Testis (tissue), 3 donors: Measurements from ENCODE around the gene PEX11G. TPM values are rescaled to one million over a fixed set of nuclear protein-coding genes. Genes with fewer than 3 reads are reported as not detected.

Experiments used
- DNase-seq: peaks from one replicate; pipeline ENCODE4 v3.0.0-alpha.2; 2019
- H3K27ac ChIP-seq, 2 donors: fragments of 200-600 bp; sonication (generic); one replicate each; pipeline ENCODE4 v1.5.1; 2019
- H3K27me3 ChIP-seq: fragments of 200-600 bp; sonication (generic); one replicate; pipeline ENCODE4 v1.5.1; 2019
- H3K36me3 ChIP-seq: fragments of 200-600 bp; sonication (generic); one replicate; pipeline ENCODE4 v1.5.1; 2017; ENCODE audit warnings: low read depth; ENCODE audit errors: missing control alignments
- H3K4me1 ChIP-seq: fragments of 200-600 bp; sonication (generic); one replicate; pipeline ENCODE4 v1.5.1; 2019
- H3K4me3 ChIP-seq, 2 donors: fragments of 200-600 bp; sonication (generic); one replicate each; pipeline ENCODE4 v1.5.1; 2017 to 2019
- H3K9me3 ChIP-seq: fragments of 200-600 bp; sonication (generic); one replicate; pipeline ENCODE4 v1.5.1; 2017
- CTCF ChIP-seq, 3 experiments: fragments of 450-650 bp in 2 of 3; fragments of 200-600 bp in 1 of 3; sonication (generic) in 1 of 3; IDR thresholded peaks; one replicate each; pipeline ENCODE4 v1.5.1; 2016 to 2019; ENCODE audit warnings: antibody characterized with exemption in 3 of 3, mild to moderate bottlenecking in 2 of 3, moderate library complexity in 1 of 3
- POLR2A ChIP-seq: fragments of 450-650 bp; IDR thresholded peaks from one replicate; pipeline ENCODE4 v1.6.1; 2017; ENCODE audit warnings: antibody characterized with exemption, mild to moderate bottlenecking, moderate library complexity
- WGBS, 2 donors: methylation state at CpG; one replicate each; pipeline ENCODE4 v1.1.5; 2018; 5-methylcytosine and 5-hydroxymethylcytosine counted together
- intact Hi-C: fragments of 100-400 bp; cut with DNase I; formaldehyde crosslinking; loops from one replicate; pipeline ENCODE4 v1.15.1; 2023; ENCODE audit warnings: low total_unique reads
- polyA plus RNA-seq: library from polyadenylated mRNA; stranded (reverse); fragments of 350-450 nt; fragmentation: Illumina TruSeq; extraction: RNeasy Lipid Tissue Mini Kit (QIAGEN cat#74804); gene quantifications from one replicate; pipeline ENCODE4 v1.2.3, GENCODE V29; 2014; ENCODE audit warnings: low read depth, low replicate concordance; ENCODE audit not compliant: insufficient read depth
- total RNA-seq, 2 donors: library from RNA; depleted of rRNA; stranded (reverse); fragments of >200 nt; gene quantifications; one replicate each; pipeline ENCODE4 v1.2.3, GENCODE V29; 2016

Gene PEX11G
- total and polyA plus RNA-seq, 3 donors from 2014 or later: 12.3 to 26.0 (median 20.9) TPM

GRCh38 chr19:7492142-7492541 is 3.3 kb upstream of the PEX11G start:
- H3K4me1 ChIP-seq: peaks cover 24% of the 10 kb centered on the region
- no peak overlapping the region for H3K4me3 ChIP-seq
- intact Hi-C loops: no loop called here
- H3K27me3 ChIP-seq: no peaks in the 10 kb centered on the region
- H3K36me3 ChIP-seq: no peaks in the 10 kb centered on the region
- no peak for DNase-seq
- H3K27ac ChIP-seq: no peak overlapping the region
- no peak for TF ChIP-seq CTCF (IDR thresholded peaks at IDR 0.05)
- TF ChIP-seq POLR2A: no peak
- 80 to 89% methylated on average over 4 of the region's 4 CpGs for WGBS, 2 donors
- no peaks in the 10 kb centered on the region for H3K9me3 ChIP-seq

- TF ChIP-seq CTCF (IDR thresholded peaks at IDR 0.05): no peak
- TF ChIP-seq POLR2A: no peak
- Histone ChIP-seq H3K4me1 (peaks cover 19% of the 10 kb centered on the region), H3K36me3 (no peaks in the 10 kb centered on the region), H3K27me3 (no peaks in the 10 kb centered on the region), H3K27ac (peak overlapping the region in 1 of 2 donors; percentile 93), H3K9me3 (no peaks in the 10 kb centered on the region), H3K4me3 (peak overlapping the region; percentile 70 to 82)
- no peak for DNase-seq
- intact Hi-C loops: no loop called here
- 63% methylated on average over 11 of the region's 11 CpGs for WGBS, 2 donors
Measured at GRCh38 chr19:7489609-7490044, 792 bp upstream of the PEX11G start.

DNA sequence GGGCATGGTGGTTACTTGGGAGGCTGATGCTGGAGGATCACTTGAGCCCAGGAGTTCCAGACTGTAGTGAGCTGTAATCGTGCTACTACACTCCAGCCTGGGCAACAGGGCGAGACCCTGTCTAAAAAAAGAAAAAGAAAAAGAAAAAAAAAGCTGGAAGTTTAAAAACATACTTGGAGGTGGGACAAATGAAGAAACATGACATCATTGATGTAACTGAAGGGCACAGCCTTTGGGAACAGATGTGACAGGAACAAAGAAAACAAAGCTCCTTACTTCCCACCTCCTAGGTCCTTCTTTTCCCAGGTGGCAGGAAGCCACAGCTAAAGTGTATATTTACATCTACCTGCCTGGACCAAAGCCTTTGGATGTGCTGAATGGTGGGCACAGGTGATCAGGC is 1.9 kb downstream of the PEX11G start:
- intact Hi-C loops: no loop called here
- no peaks in the 10 kb centered on the region for H3K36me3 ChIP-seq
- no peak for TF ChIP-seq CTCF (IDR thresholded peaks at IDR 0.05)
- no peak for TF ChIP-seq POLR2A
- 70 to 73% methylated on average over 2 of the region's 2 CpGs for WGBS, 2 donors
- no peaks in the 10 kb centered on the region for H3K27me3 ChIP-seq
- no peaks in the 10 kb centered on the region for H3K9me3 ChIP-seq
- DNase-seq: no peak
- H3K4me1 ChIP-seq: peaks cover 20% of the 10 kb centered on the region
- H3K4me3 ChIP-seq: no peak overlapping the region
- no peak overlapping the region for H3K27ac ChIP-seq

DNA sequence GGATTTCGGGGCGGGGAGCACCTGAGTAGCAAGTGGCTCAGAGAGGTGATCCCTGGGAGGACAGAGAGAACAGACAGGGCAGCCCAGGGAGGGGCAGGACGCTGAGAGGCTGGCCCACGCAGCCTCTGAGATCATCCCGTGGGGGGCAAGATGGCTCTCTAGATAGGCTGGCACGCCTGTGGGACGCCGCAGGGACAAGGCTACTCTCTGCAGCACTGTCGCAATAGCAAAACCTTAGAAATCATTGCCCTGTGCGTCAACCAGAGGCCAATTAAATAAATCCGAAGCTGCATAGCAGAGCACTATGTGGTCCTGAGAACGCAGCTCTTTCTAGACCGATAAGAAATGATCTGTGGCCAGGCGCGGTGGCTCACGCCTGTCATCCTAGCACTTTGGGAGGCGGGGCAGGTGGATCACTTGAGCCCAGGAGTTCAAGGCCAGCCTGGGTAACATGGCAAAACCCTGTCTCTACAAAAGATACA is 5.1 kb downstream of the PEX11G start:
- no peak for TF ChIP-seq POLR2A
- TF ChIP-seq CTCF (IDR thresholded peaks at IDR 0.05): no peak
- no peak overlapping the region for H3K27ac ChIP-seq
- H3K36me3 ChIP-seq: no peaks in the 10 kb centered on the region
- no peaks in the 10 kb centered on the region for H3K27me3 ChIP-seq
- intact Hi-C loops: no loop called here
- WGBS, 2 donors: 60 to 65% methylated on average over 16 to 17 of the region's 17 CpGs
- no peaks in the 10 kb centered on the region for H3K9me3 ChIP-seq
- no peak for DNase-seq
- peaks cover 29% of the 10 kb centered on the region for H3K4me1 ChIP-seq
- no peak overlapping the region for H3K4me3 ChIP-seq
